Stimulated activated CD4-positive, alpha-beta T cell treated with anti-CD3 and anti-CD28 coated beads, Interleukin-1b, Interleukin-23, amount 100 ng/mL, for 4 hours (primary cell): Measurements from ENCODE around the gene LYRM1.
"Not testable (repeated sequence)": the region's sequence is repeated elsewhere in the genome, so short reads cannot be mapped to it uniquely, and the experiment has no call there.

Experiments used
- DNase-seq, 2 donors: peaks; one replicate each; pipeline ENCODE4 v3.0.0-alpha.2; 2020; ENCODE audit warnings: low read depth in 2 of 2

Gene LYRM1

DNA sequence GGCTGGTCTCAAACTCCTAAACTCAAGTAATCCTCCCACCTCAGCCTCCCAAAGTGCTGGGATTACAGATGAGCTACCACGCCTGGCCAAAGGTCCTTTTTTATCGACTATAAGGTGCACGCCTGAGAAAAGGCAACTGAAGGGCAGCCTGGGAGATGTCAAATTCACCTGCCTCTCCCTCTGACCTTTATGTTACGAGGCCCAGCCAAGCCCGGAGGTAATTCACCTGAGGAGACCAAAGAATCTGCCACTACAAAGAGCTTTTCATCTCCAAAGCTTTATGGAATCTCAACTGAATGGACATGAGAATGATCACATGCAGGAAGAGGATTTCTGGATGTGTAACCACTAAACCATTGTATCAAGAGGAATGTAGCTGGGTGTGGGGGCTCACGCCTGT lies 37.2 kb downstream of the LYRM1 start:
- DNase-seq, result no peak

DNA sequence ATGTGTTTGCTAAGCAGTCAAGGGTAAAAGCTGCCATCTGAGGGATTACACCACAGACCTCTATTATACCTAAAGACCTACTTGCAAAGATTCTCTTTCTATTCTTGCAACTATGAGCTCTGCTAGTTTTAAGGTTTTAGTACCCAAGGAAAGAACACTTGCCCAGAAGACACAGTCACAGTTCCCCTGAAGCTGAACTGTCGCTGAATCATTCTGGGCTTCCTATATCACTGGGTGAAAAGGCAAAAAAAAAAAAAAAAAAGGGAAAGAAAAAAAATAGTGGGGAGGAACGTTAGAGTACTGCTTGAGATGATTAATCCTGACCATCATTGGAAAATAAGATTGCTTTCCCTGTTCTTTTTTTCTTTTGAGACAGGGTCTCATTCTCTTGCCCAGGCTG lies 37.9 kb downstream of the LYRM1 start:
- no peak for DNase-seq

DNA sequence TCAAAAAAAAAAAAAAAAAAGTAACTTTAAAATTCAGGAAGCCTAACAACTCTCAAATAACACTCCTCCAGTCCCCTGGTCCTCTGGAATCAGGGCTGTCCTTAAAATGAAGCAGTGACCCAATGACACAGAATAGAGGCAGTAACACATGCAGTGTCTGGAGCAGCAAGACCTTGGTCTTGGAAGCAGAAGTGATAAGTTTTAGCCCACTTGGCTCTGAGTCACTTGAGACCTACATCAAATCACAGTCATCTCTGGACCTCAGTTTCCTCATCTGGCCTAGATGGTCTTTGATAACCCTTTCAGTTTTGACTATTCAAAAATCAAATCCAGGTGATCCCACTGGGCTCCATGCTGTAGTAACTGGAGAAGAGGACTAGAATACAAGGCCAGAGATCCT lies 39.0 kb downstream of the LYRM1 start:
- no peak for DNase-seq

DNA sequence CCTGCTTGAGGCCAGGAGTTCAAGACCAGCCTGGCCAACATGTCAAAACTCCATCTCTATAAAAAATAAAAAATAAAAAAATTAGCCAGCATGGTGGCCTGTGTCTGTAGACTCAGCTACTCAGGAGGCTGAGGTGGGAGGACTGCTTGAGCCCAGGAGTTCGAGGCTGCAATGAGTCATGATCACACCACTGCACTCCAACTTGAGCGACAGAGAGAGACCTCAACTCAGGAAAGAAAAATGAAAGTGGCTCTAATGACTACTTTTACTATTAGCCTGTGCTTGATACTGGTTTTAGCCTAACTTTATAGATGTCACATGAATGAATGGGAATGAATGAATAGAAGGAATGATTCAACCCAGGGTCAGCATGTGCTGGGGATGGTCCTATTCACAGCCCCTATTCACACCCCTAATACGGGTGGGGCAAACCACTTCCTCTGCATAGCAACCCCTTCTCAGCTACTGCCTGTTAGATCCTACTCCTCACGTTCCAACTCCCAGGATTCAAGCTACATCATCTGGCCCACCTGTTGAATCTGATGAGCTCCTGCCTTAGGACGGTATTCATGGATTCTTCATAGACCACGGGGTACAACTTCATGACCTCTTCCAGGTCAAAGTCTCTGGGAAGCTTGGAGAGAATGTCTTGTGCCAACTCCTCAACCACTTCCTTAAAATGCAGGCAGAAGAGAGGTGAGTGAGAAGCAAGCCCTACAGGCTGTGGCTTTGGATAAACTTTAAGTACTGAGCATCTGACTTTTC lies 40.5 kb downstream of the LYRM1 start:
- no peak for DNase-seq

DNA sequence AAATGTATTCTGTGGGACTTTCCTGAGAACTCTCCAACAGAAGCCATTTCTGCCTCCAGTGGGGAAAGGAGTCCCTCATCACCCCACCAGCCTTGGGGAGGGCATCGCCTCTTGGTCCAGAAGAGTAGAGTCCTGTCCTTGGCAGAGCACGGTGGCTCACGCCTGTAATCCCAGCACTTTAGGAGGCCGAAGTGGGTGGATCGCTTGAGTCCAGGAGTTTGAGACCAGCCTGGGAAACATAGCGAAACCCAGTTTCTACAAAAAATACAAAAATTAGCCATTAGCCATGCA lies 41.0 kb downstream of the LYRM1 start:
- DNase-seq, result no peak

DNA sequence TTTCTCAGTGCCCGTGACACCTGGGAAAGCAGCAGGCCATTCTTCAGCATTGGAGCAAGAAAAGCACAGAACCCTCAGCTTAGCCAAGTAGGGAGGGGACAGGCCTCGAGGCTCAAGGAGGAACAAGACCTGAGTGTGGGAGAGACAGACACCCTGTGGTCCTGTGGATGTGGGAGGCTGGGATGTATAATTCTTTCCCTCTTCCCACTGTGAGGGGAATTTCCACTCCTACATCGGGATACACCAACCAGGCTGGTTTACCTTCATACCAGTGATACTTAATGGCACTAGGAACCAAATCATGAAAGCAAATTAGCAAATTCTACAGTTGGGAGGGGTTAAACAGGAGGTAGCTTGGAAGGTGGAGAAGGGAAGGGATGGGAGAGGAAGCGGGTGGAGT lies 41.7 kb downstream of the LYRM1 start:
- no peak for DNase-seq

DNA sequence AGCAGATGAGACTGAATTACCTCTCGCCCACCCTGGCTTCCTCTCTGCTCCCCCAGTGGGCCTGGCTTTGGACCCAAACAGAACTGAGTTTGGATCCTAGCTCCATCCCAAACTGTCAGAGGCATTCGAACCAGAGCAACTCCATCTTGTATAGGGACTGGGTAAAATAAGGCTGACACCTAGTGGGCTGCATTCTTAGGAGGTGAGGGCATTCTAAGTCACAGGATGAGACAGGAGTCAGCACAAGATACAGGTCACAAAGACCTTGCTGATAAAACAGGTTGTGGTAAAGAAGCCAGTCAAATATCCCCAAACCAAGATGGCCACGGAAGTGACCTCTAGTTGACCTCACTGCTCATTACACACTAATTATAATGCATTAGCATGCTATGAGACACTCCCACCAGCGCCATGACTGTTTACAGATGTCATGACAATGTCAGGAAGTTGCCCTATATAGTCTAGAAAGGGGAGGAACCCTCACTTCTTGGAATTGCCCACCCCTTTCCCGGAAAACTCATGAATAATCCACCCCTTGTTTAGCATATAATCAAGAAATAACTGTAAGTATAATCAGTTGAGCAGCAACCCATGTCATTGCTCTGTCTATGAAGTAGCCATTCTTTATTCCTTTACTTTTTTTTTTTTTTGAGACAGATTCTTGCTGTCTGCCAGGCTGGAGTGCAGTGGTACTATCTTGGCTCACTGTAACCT lies 44.4 kb downstream of the LYRM1 start:
- peak in 1 of 2 donors; percentile 12 for DNase-seq

DNA sequence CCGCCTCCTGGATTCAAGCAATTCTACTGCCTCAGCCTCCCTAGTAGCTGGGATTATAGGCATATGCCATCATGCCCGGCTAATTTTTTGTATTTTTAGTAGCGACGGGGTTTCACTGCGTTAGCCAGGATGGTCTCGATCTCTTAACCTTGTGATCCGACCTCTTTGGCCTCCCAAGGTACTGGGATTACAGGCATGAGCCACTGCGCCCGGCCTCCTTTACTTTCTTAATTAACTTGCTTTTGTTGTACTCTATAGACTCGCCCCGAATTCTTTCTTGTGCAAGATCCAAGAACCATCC lies 45.0 kb downstream of the LYRM1 start:
- not testable (repeated sequence) for DNase-seq

DNA sequence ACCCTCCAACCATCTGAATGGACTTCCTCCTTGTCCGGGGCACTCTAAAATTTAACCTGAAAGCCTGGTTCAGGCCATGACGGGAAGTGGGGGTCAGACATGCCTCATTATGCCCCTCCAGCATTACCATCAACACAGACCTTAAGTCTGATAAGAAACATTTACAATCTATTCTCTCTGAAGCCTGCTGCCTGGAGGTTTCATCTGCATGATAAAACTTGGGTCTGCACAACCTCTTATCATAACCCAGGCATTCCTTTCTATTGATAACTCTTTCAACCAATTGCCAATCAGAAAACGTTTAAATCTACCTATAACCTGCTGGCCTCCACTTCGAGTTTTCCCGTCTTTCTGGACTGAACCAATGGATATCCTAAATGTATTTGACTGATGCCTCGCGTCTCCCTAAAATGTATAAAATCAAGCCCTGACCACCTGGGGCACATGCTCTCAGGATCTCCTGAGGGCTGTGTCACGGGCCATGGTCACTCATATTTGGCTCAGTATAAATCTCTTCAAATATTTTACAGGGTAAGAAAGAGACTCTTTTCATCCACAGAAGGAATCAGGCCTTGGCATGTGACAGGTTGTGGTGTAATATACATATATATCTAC lies 45.6 kb downstream of the LYRM1 start:
- DNase-seq, result no peak

DNA sequence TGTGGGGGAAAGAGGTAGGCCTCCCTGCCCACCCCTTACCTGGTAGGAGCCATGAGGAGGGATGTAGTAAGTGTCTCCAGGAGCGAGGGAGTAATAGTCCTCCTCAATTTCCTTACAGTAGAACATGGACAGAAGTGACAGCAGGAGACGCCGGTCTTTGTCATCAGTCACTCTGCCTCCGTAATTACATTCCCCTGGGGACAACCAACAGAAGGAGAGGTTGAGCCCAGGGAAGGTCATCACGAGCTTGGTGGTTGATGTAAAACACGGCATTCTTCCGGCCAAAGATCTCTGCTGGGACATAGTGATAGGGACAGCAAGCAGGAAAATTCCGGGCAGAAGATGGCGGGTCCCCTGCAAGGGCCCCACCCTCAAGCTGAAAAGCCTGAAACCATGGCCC lies 47.9 kb downstream of the LYRM1 start:
- no peak for DNase-seq

DNA sequence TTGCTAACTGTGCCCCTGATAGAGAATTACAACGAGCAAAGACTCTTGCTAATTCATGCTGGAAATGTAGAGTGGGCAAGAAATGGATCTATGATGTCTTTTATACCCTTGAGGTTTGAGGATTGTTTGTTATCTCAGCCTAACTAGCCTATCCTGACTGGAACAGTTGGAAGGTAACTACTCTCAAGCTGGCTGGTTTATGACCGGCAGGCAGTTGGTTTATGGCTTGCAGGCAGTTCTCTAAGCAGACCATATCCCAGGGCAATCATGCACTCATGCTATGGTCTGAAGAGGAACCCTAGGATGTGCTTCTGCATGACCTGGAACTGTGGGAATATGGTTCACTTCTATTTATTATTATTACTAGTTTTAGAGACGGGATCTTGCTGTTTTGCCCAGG lies 49.1 kb downstream of the LYRM1 start:
- no peak for DNase-seq

DNA sequence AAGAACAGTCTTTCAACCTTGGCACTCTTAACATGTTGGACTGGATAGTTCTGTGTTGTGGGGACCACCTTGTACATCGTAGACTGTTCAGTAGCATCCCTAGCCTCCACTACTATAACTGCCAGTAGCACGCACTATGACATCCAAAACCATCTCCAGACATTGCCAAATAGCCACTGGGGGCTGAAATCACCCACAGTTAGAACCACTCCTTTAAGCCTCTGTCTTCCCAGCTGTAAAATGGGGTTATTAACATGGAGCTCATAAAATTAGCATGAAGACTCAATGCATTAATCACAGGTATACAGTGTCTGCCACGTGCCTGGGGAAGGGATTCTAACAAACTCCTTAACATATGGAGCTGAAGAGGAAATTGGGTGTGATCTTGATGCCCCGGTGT lies 49.7 kb downstream of the LYRM1 start:
- no peak for DNase-seq

DNA sequence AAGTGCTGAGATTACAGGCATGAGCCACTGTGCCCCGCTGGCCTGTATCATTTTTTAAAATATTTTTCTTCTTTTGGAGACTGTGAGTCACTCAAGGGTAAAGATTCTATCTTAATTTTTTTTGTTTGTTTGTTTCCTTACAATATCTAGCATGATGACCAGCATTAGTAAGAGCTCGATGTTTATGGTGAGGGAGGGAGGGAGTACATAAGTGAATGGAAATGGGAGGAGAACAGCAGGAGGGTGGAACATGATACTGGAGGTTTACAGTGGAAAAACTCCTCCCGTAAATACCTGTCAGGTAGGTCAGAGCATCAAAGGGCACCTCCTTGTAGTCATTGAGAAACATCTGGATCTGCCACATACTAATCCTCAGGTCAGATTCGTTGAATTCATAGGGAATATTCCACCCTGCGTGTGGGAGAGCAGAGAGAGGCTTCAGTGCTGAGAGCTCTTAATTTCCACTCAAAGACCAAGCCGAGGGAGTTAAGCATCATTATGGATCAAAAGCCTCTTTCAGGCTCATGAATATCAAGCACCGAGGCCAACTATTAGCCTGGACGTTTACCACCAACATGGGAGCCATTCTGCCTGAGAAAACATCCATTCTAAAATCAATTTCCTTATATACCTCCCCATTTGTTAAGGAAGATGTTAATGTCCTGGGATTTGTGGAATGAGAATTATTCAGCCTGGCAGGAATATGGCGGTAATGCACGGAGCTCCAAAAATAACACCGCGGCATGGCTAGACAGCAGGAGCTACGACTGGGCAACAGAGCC lies 51.8 kb downstream of the LYRM1 start:
- DNase-seq, result no peak

DNA sequence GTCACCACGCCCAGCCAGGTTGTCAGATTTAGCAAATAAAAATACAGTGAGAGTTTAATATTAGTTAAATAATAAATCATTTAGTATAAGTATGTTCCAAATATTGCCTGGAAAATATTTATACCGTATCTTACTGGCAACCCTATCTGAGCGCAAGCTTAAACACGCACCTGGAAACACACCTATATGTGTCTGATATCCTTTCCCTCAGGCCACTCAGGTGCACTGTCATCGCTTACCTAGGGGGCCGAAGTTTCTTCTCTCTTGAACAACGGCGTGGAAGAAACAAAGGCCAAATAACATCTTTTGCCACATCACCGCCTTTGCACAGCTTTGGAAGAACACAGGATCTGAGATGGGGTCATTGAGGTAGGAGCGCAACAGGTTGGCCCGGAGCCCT lies 54.0 kb downstream of the LYRM1 start:
- DNase-seq, result no peak

DNA sequence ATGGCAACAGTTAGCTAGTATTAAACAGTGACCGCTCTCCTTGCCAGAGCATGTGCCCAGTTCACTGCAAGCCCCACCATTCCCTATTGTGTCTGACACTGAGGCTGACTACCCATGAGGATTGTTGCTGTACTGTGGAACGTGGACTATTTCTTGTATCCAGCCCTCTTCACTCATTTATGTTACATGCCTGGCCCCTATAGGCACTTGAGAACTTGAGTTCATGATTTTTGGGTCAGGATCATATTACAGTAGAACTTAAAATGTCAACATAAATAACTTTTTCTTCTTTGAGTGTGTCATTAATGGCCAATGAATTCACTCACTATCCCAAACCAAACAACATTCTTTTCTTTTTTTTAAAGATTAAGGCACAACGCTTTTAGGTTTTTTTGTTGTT lies 55.7 kb downstream of the LYRM1 start:
- DNase-seq, result no peak

DNA sequence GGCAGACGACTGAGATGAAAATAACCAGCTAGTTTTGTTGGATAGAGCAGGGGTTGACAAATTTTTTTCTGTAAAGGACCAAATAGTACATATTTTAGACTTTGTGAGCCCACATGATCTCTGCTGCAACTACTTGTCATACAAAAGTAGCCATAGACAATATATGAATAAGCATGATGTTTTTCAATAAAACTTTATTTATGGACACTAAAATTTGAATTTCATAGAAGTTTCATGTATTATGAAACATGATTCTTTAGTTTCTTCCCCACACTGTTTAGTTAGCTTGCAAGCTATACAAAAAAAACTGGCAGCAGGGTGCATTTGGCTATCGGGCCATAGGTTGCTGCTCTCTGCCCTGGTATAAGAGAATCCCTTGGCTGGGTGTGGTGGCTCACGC lies 56.6 kb downstream of the LYRM1 start:
- no peak for DNase-seq

DNA sequence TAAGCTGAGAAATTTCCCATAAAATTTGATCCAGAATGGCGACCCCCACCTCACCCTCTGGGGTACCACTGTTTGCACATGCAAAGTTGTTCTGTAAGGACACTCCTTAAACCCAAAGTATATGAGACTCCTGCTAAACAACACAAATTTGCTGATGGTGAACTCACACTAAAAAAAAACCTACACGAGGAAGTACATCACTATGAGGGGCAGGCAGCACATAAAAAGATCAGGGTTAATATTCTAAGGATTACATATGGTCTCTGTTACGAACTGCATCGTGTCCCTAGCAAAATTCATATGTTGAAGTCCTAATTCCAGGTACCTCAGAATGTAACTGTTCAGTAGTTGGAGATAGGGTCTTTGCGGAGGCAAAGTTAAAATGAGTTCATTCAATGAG lies 60.3 kb downstream of the LYRM1 start:
- DNase-seq, result no peak

DNA sequence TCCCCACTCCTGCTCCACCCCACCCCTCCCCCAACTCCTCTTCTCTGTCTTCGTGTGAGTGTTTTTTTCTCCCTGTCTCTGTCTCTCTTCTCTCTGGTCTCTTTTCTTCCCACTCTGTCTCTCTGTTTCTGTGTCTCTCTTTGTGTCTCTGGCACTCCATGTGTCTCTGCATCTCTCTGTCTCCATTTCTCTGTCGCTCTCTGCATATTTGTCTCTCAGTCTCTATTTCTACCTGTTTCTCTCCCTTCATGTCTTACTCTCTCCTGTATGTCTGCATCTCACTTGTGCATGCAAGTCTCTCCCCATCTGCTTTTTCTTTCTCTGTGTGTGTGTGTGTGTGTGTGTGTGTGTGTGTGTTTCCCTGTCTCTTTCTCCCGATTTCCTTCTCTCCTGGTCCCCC lies 68.2 kb downstream of the LYRM1 start:
- DNase-seq, result no peak

DNA sequence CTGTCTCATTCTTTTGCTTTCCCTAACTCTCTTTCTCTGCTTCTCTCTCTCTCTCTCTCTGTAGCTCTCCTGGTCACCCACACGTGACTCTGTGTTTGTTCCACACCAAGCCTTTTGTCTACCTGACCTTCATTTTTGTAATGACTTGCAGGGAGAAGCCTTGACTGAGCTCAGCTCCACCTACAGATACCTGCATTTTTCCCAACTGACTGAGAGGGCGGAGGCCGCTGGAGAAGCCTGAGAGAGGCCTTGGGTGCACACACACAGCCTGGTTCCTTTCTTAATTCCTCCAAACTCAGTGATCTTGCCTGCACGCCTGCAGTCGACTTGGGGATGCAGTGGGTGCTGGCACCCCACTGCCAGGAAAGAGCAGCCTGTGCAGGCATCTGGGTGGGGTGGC lies 68.8 kb downstream of the LYRM1 start:
- DNase-seq, result no peak

DNA sequence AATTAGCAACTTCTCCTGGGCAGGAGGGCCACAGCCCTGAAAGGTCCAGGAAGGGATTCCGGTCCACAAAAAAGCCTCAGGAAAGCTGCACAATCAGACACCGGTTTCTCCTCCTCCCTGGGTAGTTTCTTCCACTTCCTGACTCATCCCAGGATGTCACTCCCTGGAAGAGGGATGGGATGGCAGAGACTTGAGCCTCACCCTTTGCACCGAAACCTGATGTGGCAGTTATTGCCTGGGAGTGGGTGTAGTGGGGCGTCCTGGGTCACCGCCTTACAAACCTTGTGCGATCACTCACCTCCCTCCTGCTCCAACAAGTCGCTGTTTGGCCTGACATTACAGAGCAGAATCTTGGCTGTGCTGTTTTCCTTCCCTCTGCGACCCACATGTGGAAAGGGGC lies 70.8 kb downstream of the LYRM1 start:
- DNase-seq, result no peak

DNA sequence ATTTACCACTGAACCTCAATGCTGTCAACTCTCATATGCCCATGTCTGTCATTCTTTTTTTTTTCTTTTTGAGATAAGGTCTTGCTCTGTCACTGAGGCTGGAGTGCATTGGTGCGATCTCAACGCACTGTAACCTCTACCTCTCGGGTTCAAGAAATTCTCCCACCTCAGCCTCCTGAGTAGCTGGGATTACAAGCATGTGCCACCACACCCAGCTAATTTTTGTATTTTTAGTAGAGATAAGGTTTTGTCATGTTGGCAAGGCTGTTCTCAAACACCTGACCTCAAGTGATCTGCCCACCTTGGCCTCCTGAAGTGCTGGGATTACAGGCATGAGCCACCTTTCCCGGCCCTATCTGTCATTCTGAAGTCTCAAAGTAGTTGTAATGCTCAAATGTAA lies 72.6 kb downstream of the LYRM1 start:
- DNase-seq, result not testable (repeated sequence)
